GM19193 (cell line): ENCODE measurements around the gene EVI5.

Source experiments
- POLR2A ChIP-seq: IDR thresholded peaks from 4 replicates; pipeline ENCODE4 v1.6.1; 2011; ENCODE audit not compliant: insufficient read depth, insufficient read length; ENCODE audit errors: extremely low read depth

Gene EVI5

DNA sequence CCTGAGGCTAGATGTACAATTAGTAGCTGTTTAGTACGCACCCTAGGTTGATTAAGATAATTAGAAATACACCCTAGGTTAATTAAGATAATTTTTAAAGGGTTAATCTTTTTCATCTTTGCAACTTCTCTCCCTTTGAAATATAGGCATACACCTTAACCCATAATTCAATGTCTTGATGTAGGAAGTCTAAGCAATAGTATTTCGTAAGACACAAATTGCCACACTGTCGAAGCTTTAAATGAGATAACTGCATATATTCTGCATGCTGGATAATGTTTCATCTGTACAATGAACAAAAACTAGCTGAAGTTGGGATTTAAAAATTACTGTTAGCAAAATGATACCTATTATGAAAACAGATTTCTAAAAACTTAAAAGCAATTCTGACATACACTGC is 122.9 kb downstream of the EVI5 start:
- no peak for TF ChIP-seq POLR2A

DNA sequence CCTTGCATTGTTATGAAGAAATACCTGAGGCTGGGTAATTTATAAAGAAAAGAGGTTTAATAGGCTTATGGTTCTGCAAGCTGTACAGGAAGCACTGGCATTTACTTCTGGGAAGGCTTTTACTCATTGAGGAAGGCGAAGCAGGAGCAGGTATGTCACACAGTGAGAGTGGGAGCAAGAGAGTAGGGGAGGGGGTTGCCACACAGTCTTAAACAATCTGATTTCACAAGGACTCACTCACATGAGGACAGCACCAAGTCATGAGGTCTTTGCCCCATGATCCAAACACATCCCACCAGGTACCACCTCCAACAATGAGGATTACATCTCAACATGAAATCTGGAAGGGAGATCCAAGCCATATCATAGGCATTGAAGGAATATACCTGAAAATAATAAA is 127.2 kb downstream of the EVI5 start:
- no peak for TF ChIP-seq POLR2A

DNA sequence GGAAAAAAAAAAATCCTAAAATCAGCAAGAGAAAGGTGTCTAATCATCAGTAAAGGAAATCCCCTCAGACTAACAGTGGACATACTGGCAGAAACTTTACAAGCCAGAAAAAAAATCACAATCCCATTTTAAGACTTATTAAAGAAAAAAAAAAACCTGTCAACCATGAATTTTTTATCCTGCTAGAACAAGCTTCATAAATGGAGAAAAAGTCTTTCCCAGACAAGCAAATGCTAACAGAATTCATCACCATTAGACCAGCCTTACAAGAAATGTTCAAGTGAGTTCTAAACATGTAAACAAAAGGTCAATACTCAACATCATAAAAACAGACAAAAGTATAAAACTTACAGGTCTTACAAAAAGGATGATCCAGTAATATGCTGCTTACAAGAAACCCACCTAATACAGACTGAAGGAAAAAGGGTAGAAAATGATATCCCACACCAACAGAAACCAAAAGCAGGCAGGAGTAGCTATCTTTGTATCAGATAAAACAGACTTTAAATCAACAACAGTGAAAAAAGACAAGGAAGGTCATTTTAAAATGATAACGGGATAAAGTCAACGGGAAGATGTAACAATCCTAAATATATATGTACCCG is 129.6 kb downstream of the EVI5 start:
- TF ChIP-seq POLR2A = no peak

DNA sequence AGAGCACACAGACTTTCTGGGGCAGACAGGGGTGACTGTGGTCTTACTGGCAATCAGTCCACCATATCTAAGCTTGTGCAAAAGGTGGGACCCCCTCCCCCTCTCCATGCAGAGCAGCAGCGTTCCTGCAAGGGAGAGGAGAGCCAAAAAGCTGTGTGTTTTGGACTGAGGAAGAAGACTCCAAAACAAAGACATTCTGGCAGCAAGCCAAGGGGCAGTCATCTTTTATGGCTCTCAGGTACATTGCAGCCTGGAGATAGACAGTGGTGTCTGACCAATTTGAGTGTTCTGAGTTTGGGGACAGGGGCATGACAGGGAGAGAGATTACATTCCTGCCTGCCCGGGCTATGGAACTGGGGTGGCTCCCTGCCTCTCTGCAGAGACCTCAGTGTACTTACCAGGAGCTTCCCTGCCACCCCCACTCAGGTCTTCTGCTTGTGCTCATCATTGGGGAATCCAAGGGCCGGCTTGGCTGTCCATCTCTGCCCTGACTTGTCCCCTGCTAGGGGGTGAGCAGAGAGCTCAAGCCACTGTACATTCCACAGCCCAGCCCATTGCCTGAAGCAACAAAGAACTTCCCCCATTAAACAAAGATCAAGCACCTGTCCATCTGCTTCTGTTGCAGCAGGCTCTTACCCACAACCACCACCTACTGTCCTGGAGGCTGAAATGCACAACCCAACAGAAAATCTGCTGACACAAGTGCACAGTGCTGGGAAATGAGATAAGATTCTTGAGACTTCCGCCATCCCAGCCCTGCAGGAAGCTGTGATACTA is 131.1 kb downstream of the EVI5 start:
- no peak for TF ChIP-seq POLR2A

DNA sequence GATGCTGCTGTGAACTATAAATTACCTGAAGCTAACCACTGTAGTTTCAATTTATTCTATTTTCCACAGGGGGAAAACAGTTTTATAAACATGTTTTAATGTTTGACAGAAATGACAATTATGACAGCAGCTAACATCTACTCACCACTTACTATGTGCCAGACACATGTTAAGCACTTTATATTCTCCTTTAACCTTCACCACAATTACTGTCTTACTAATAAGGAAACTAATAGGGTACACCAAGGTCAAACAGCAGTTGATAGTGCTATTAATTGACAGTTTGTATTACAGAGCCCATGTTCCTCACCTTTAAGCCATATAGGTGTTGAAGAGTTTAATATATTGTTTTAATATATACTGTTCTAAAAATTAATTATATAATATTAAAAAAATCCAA is 146.4 kb downstream of the EVI5 start:
- TF ChIP-seq POLR2A = no peak

DNA sequence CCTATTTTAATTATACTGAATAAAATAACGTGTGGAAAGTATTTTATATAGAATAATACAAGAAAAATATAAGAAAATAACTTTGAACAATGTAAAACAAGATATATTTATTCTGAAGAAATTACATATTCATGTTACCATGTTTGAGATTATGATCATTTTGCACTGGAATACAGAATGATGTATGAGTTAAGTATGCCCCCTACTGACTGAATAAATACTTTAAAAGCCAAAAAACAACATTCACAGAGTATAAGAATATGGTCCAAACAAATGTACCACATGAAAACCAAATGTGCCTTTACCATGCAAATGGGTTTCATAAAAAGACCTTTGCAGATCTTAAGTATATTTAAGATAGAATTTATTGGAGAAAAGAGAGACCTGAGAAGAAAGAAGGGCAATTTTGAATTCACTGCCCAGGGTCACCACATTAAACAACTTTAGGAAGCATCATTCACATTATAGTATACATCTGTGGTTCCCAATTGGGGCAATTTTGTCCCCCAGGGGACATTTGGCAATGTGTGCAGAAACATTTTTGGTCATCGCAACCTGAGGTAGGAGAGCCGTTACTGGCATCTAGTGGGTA is 161.6 kb downstream of the EVI5 start:
- no peak for TF ChIP-seq POLR2A

DNA sequence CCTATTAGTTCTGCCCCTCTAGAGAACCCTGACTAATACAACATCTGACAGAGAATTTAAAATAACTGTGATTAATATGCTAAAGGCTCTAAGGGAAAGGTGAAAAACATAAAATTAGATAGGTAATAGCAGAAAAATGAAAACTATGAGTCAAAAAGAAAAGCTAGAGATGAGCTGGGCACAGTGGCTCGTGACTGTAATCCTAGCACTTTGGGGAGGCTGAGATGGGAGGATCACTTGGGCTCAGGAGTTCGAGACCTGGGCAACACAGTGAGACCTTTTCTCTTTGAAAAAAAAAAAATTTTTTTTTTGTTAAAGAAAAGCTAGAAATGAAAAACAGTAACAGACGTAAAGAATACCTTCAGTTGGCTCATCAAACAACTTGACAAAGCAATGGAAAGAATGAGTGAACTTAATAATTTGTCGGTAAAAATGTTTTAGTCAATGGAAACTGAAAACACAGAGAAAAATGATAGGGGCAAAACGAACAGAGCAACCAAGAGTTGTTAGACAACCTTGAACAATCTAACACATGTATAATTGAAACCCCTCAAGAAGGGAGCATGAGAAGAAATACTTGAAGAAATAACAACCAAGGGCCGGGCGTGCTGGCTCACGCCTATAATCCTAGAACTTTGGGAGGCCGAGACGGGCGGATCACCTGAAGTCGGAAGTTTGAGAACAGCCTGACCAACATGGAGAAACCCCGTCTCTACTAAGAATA is 165.3 kb downstream of the EVI5 start:
- TF ChIP-seq POLR2A = no peak

DNA sequence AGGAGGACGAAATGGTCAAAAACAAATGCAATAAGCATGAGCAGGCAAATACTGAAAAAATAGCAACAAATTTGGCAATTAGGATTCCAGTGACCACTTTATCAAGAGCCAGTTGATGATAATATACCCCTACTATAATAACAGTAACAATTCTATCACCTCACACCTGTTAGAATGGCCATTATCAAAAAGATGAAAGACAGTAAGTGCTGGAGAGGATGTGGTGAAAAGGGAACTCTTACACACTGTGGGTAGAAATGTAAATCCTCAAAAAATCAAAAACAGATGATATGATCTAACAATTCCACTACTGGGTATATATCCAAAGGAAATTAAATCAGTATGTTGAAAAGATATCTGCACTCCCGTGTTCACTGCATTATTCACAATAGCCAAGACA is 183.9 kb downstream of the EVI5 start:
- TF ChIP-seq POLR2A = no peak

DNA sequence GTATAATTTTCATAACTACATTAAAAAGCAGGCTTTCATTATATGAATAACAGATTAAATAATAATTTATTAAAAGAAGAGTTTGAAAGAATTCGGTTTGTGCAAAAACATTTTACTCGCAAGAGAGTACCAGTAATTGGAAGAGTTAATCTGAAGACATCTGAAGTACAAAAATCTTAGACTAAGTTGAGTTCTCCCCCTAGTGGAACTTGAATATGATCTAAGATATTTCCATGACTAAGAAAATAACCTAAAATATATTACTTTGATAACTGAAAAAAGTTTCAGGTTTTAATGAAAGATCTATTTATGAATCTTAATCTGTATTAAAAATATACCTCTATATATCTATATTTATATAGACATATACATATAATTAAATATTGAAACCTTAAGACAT is 185.7 kb downstream of the EVI5 start:
- TF ChIP-seq POLR2A = no peak

DNA sequence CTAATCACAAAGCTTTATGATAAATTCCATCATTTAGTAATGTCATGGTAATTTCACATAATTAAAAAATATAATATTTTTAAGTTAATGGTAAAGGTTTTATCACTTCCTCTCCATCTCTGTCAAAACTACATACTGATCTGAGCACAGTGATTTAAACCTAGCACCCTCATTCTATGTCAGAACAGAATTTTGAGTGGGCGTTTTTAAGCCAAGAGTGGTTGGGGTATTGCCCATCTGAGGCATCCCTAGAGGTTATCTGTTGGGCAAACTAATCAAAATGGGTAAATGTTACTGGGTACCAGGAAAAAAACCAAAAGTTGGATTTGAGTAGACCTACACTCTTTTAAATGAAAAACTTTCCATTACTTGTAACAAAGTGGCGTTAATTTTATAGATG is 197.5 kb downstream of the EVI5 start:
- no peak for TF ChIP-seq POLR2A

DNA sequence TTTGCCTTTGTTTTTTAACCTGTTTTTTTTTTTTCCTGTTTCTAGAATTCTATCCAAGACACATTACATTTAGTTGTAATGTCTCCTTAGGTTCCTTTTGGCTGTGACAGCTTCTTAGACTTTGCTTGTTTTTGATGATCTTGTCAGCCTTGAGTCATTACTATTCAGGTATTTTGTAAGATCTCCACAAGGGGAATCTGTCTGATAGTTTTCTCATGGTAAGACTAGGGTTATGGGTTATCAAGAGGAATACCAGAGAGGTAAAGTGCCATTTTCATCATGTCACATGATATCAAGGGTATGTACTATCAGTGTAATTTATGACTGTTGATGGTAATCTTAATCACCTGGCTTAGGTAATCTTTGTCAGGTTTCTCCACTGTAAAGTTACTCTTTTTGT is 199.1 kb downstream of the EVI5 start:
- no peak for TF ChIP-seq POLR2A

DNA sequence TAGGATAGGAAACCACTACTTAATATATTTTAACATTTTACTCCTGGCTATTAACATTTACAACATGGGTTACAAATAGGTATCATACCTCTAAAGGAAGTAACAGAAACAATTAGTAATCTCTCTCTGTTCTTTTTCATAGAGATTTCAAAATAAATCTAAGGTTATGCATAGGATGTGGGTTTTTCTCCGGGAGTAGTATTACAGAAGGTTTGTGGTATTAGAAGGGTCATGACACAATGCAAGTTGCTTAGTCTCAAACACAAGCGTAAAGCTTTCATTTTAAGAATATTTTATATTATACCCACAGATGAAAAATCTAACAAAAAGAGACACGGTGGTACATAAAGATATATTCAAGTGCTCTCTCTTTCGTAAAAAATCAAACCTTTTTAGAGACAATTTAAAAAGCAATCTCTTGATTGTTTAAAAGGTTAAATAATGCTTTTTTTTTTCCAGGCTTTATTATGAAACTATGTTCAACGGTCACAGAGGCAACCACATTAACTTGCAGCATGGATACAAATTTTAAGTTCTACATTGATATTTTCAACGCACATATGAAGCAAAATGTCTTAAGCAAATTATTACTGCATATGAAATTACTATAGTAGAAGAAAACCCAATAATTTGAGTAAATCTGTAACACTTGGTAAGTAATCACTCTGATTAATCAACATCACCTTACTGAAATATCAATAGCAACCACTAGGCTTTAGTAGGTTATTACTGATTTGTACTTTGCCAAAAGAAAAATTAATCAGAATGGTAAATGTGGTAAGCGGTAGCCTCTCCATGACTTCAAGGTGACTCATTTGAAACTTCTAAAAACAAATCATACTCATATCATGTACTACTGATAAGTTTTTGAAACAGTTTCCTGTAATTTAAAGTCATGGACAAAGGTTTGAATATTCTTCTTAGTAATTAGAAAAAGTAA is 200.8 kb downstream of the EVI5 start:
- TF ChIP-seq POLR2A = no peak

DNA sequence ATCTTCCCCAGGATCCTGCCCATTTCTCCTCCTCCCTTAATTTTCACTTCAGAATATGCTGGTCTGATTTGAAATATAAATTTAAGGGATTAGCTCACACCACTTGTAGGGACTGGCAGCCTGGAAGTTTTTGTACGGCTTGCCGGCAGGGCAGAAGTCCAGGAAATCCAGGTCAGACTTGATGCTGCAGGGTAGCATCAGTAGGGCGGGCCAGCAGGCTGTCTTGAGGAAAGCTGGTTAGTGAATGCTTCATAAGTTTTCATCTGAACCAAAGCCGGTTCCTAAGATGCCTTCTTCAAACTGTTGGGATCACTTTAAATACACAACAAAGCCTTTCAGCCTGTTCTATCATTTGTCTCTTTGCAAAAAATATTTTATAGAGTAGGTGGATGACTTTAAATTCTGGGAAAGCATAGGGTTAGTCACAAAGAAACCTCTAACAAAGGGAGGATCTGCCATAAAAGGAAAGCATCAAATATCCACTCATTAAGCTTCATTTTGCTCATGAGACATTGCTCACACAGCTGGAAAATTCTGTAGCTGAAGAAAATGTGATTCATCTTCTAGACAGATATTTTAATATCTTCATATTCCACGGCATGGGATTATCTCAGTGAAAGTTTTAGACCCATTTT is 207.5 kb downstream of the EVI5 start:
- no peak for TF ChIP-seq POLR2A

DNA sequence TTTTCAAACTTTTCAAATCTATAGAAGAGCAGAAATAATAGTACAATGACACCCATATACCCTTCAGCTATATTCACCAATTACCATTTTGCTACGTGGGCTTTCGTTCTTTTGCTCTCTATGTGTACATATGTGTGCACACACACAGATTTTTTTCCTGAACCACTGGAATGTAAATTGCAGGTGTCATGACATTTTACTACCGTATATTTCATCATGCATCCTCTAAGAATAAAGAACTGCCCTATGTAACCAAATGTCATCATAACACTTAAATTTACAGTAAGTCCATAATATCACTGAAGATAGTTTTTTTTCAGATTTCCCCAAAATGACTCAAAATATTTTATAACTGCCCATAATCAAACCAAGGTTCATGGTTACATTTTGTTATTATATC is 209.8 kb downstream of the EVI5 start:
- no peak for TF ChIP-seq POLR2A
